H9 (cell line): ENCODE measurements around the gene SERPING1. TPM values are rescaled to one million over a fixed set of nuclear protein-coding genes. Genes with fewer than 3 reads are reported as not detected.

Source experiments
- DNase-seq: peaks from one replicate; pipeline ENCODE4 v3.0.0-alpha.2; 2017
- H2AFZ ChIP-seq: one replicate; pipeline ENCODE4 v1.6.1; 2013; ENCODE audit warnings: mild to moderate bottlenecking, low read length, control low read depth, moderate library complexity
- H2AK5ac ChIP-seq: 2 replicates; pipeline ENCODE4 v1.6.1; 2013; ENCODE audit warnings: low read length, control low read depth, mixed read lengths; ENCODE audit not compliant: insufficient read length
- H2BK120ac ChIP-seq: one replicate; pipeline ENCODE4 v1.6.1; 2013; ENCODE audit warnings: low read depth, mild to moderate bottlenecking, low read length, control low read depth, inconsistent platforms; ENCODE audit not compliant: poor library complexity, severe bottlenecking
- H2BK12ac ChIP-seq: 2 replicates; pipeline ENCODE4 v1.6.1; 2013; ENCODE audit warnings: low read length, control low read depth, mixed read lengths, low read depth; ENCODE audit not compliant: insufficient read length
- H2BK15ac ChIP-seq: 2 replicates; pipeline ENCODE4 v1.6.1; 2013; ENCODE audit warnings: low read depth, low read length, control low read depth
- H2BK20ac ChIP-seq: one replicate; pipeline ENCODE4 v1.6.1; 2013; ENCODE audit warnings: low read depth, mild to moderate bottlenecking, low read length, control low read depth, inconsistent platforms; ENCODE audit not compliant: poor library complexity, severe bottlenecking
- H2BK5ac ChIP-seq: 2 replicates; pipeline ENCODE4 v1.6.1; 2013; ENCODE audit warnings: low read length, control low read depth, mixed read lengths; ENCODE audit not compliant: insufficient read length
- H3K14ac ChIP-seq: 2 replicates; pipeline ENCODE4 v1.6.1; 2013; ENCODE audit warnings: low read length, control low read depth; ENCODE audit not compliant: insufficient read depth
- H3K18ac ChIP-seq: 2 replicates; pipeline ENCODE4 v1.6.1; 2013; ENCODE audit warnings: low read depth, mild to moderate bottlenecking, mixed read lengths, low read length, control low read depth; ENCODE audit not compliant: insufficient read length
- H3K23ac ChIP-seq: 2 replicates; pipeline ENCODE4 v1.6.1; 2013; ENCODE audit warnings: low read length, control low read depth, mixed read lengths, low read depth; ENCODE audit not compliant: insufficient read length
- H3K23me2 ChIP-seq: 2 replicates; pipeline ENCODE4 v1.6.1; 2013; ENCODE audit warnings: low read depth, mild to moderate bottlenecking, mixed read lengths, low read length, control low read depth; ENCODE audit not compliant: insufficient read length, poor library complexity, severe bottlenecking
- H3K27ac ChIP-seq: 2 replicates; pipeline ENCODE4 v1.5.1; 2013; ENCODE audit warnings: low read length, control low read depth, mixed read lengths, low read depth; ENCODE audit not compliant: insufficient read length
- H3K27me3 ChIP-seq: 2 replicates; pipeline ENCODE4 v1.6.1; 2013; ENCODE audit warnings: low read length, control low read depth, inconsistent platforms; ENCODE audit not compliant: insufficient read depth
- H3K4ac ChIP-seq: 2 replicates; pipeline ENCODE4 v1.6.1; 2013; ENCODE audit warnings: low read depth, mild to moderate bottlenecking, control low read depth, inconsistent platforms, low read length, moderate library complexity
- H3K4me1 ChIP-seq: 2 replicates; pipeline ENCODE4 v1.6.1; 2013; ENCODE audit warnings: low read length, control low read depth, inconsistent platforms; ENCODE audit not compliant: insufficient read depth
- H3K4me2 ChIP-seq: 2 replicates; pipeline ENCODE4 v1.6.1; 2013; ENCODE audit warnings: low read length, control low read depth, mixed read lengths; ENCODE audit not compliant: insufficient read length, insufficient read depth
- H3K56ac ChIP-seq: 2 replicates; pipeline ENCODE4 v1.6.1; 2013; ENCODE audit warnings: low read depth, mild to moderate bottlenecking, mixed read lengths, low read length, control low read depth; ENCODE audit not compliant: insufficient read length
- H3K79me1 ChIP-seq: 2 replicates; pipeline ENCODE4 v1.6.1; 2013; ENCODE audit warnings: low read depth, mild to moderate bottlenecking, moderate library complexity, low read length, control low read depth, inconsistent platforms; ENCODE audit not compliant: insufficient read depth, poor library complexity, severe bottlenecking
- H3K79me2 ChIP-seq: 2 replicates; pipeline ENCODE4 v1.6.1; 2013; ENCODE audit warnings: low read length, control low read depth, inconsistent platforms; ENCODE audit not compliant: insufficient read depth
- H3K9ac ChIP-seq: 2 replicates; pipeline ENCODE4 v1.6.1; 2013; ENCODE audit warnings: low read length, control low read depth, mixed read lengths; ENCODE audit not compliant: insufficient read length; ENCODE audit errors: extremely low read depth
- H3K9me3 ChIP-seq: one replicate; pipeline ENCODE4 v1.6.1; 2013; ENCODE audit warnings: low read depth, low read length, inconsistent platforms; ENCODE audit not compliant: control insufficient read depth
- H3T11ph ChIP-seq: one replicate; pipeline ENCODE4 v1.6.1; 2013; ENCODE audit warnings: mild to moderate bottlenecking, low read length, control low read depth, inconsistent platforms
- H4K20me1 ChIP-seq: one replicate; pipeline ENCODE4 v1.6.1; 2013; ENCODE audit not compliant: control insufficient read depth, insufficient read length, insufficient read depth
- H4K5ac ChIP-seq: 2 replicates; pipeline ENCODE4 v1.6.1; 2013; ENCODE audit warnings: low read depth, mild to moderate bottlenecking, mixed read lengths, low read length, control low read depth; ENCODE audit not compliant: insufficient read length
- H4K8ac ChIP-seq: replicated peaks from 2 replicates; pipeline ENCODE4 v1.6.1; 2013; ENCODE audit warnings: low read length, control low read depth, mixed read lengths, low read depth; ENCODE audit not compliant: insufficient read length
- H4K91ac ChIP-seq: 2 replicates; pipeline ENCODE4 v1.6.1; 2013; ENCODE audit warnings: low read depth, mild to moderate bottlenecking, moderate library complexity, mixed read lengths, low read length, control low read depth; ENCODE audit not compliant: insufficient read length
- H3K27ac Mint-ChIP-seq, 3 experiments: 2 replicates in 2 of 3; 3 replicates in 1 of 3; pipeline ENCODE4 v1.8.0; 2020 to 2021; ENCODE audit warnings: mixed read lengths in 3 of 3, mild to moderate bottlenecking in 1 of 3, moderate library complexity in 1 of 3
- H3K27me3 Mint-ChIP-seq: 2 replicates; pipeline ENCODE4 v1.8.0; 2021; ENCODE audit warnings: low read depth, mild to moderate bottlenecking, moderate library complexity, mixed read lengths
- H3K36me3 Mint-ChIP-seq, 3 experiments: 2 replicates in 2 of 3; 3 replicates in 1 of 3; pipeline ENCODE4 v1.8.0; 2020 to 2021; ENCODE audit warnings: low read depth in 3 of 3, mixed read lengths in 3 of 3; ENCODE audit not compliant: insufficient read depth in 1 of 3
- H3K4me1 Mint-ChIP-seq, 2 experiments: 2 replicates each; pipeline ENCODE4 v1.8.0; 2020; ENCODE audit warnings: mixed read lengths in 2 of 2
- H3K4me3 Mint-ChIP-seq, 2 experiments: 2 replicates in 1 of 2; 3 replicates in 1 of 2; pipeline ENCODE4 v1.8.0; 2020 to 2021; ENCODE audit warnings: mild to moderate bottlenecking in 2 of 2, mixed read lengths in 2 of 2, moderate library complexity in 1 of 2
- H3K9me3 Mint-ChIP-seq, 2 experiments: 2 replicates in 1 of 2; 3 replicates in 1 of 2; pipeline ENCODE4 v1.8.0; 2020; ENCODE audit warnings: mild to moderate bottlenecking in 2 of 2, mixed read lengths in 2 of 2, moderate library complexity in 1 of 2
- WGBS: extraction: QIAGEN DNeasy Blood & Tissue Kit; methylation state at CpG from one replicate; pipeline ENCODE4 v1.1.7; 2013; ENCODE audit warnings: missing lambda C conversion rate, low lambda C conversion rate, mixed read lengths; ENCODE audit not compliant: insufficient read length; ENCODE audit errors: extremely low coverage; 5-methylcytosine and 5-hydroxymethylcytosine counted together
- total RNA-seq: library from RNA; stranded (reverse); gene quantifications from 2 replicates; pipeline ENCODE4 v1.2.1, GENCODE V29; 2021
- TF ChIP-seq, protein P1 (sequence below): fragments of 200-600 bp; sonication (generic); conservative IDR thresholded peaks from 3 replicates; pipeline ENCODE4 v1.8.0; 2021; ENCODE audit warnings: antibody characterized with exemption, mild to moderate bottlenecking

The SERPING1 gene
- total RNA-seq, 1 experiment from 2014 or later = 35.2 TPM

DNA sequence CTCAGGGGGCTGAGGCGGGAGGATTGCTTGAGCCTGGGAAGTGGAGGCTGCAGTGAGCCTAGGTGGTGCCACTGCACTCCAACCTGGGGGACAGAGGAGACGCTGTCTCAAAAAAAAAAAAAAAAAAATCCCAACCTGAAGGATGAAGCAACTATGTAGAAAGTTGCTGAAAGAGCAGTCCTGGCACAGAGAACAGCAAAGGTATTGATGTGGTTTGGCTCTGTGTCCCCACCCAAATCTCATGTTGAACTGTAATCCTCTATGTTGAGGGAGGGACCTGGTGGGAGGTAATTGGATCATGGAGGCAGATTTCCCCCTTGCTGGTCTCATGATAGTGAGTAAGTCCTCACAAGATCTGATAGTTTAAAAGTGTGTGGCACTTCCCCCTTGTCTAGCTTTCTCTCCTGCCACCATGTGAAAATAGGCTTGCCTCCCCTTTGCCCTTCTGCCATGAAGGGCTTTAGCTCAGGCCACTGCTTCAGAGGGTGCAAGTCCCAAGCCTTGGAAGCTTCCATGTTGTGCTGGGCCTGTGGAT is 10.7 kb upstream of the SERPING1 start:
- Histone ChIP-seq H3K27ac (no peak overlapping the region), H3K79me2 (no peaks in the 10 kb centered on the region), H2AFZ (no peak overlapping the region), H3K23ac (no peak overlapping the region), H3K18ac (no peak overlapping the region), H4K20me1 (no peaks in the 10 kb centered on the region), H2BK12ac (no peak overlapping the region), H2AK5ac (no peak overlapping the region), H3K27me3 (no peaks in the 10 kb centered on the region), H3K4ac (no peak overlapping the region), H3K23me2 (no peaks in the 10 kb centered on the region), H2BK5ac (no peak overlapping the region), H3T11ph (no peak overlapping the region), H3K9ac (no peak overlapping the region), H3K79me1 (no peaks in the 10 kb centered on the region), H3K4me2 (no peak overlapping the region), H4K5ac (no peak overlapping the region), H3K56ac (no peak overlapping the region), H2BK15ac (no peak overlapping the region), H4K8ac (no peak overlapping the region), H3K9me3 (no peaks in the 10 kb centered on the region), H2BK120ac (no peak overlapping the region), H2BK20ac (no peak overlapping the region), H3K14ac (no peak overlapping the region), H3K4me1 (no peaks in the 10 kb centered on the region), H4K91ac (no peak overlapping the region)
- H3K27me3 Mint-ChIP-seq = peaks cover 15% of the 10 kb centered on the region; the same call in 1 of the 2 replicates
- TF ChIP-seq, protein P1, sequence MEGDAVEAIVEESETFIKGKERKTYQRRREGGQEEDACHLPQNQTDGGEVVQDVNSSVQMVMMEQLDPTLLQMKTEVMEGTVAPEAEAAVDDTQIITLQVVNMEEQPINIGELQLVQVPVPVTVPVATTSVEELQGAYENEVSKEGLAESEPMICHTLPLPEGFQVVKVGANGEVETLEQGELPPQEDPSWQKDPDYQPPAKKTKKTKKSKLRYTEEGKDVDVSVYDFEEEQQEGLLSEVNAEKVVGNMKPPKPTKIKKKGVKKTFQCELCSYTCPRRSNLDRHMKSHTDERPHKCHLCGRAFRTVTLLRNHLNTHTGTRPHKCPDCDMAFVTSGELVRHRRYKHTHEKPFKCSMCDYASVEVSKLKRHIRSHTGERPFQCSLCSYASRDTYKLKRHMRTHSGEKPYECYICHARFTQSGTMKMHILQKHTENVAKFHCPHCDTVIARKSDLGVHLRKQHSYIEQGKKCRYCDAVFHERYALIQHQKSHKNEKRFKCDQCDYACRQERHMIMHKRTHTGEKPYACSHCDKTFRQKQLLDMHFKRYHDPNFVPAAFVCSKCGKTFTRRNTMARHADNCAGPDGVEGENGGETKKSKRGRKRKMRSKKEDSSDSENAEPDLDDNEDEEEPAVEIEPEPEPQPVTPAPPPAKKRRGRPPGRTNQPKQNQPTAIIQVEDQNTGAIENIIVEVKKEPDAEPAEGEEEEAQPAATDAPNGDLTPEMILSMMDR = no peak
- no peak overlapping the region for H3K4me3 Mint-ChIP-seq
- peaks cover 2 to 5% of the 10 kb centered on the region in 2 experiments; a peak in 3 of 5 replicates for H3K9me3 Mint-ChIP-seq
- no CpG with 5 or more reads among the region's 2 CpGs for WGBS
- DNase-seq = no peak
- peaks cover 5 to 17% of the 10 kb centered on the region in 2 experiments for H3K4me1 Mint-ChIP-seq
- no peaks in the 10 kb centered on the region for H3K36me3 Mint-ChIP-seq
- no peak overlapping the region for H3K27ac Mint-ChIP-seq
